ENCODE results near the gene PROKR2.
A peak's percentile ranks its signal among the peaks of the same experiment; 100 is the strongest.

Gene PROKR2

DNA sequence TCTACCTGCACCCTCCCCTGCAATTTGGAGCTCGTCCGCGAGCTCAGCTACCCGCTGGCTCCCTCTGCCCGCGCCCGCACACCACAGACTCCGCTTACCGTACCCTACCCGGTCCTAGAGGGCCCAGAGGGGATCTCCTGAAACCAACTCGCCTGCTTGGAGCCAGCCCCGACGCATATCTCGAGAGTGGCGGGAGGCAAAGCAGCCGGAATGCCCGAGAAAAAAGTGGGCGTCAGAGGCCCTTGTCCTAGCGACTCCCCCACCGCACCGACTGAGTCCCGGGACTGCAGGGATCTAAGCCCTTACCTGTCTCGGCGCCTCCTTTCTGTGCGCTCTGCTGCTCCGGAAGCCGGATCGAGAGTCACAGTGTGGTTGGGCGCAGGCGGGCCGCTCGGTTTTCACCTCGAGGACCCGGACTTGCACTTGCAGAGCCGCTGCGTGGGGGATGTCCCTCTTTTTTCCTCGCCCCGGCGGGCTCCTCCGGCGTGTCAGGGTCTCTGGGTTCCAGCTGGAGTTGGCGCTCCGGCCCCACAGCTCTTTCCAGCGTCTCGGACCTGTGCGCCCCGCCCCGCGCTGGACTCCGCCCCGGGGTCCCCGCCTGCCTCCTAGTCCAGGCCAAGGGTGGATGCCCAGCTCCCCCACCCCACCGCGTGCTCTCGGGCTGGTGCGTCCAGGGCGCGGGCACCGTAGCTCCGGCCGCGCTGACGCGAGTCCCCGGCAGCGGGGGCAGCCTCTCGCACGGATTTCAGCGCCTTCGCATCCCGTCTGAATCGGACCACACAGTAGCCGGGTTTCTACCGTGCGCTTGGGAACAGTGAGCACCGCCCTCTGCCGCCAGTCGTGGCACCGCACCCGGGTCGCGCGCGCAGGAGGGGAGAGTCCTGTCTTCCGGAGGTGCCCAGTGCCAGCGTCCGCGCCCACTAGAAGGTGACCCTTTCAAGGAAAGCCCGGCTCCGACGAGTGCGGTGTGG lies at the start of gene PROKR2:
TSS of gene PROKR2 (minus strand) at position 767 of the 971 bp plus-strand sequence. CDS start 2,585 bp downstream, outside the sequence.
- Histone ChIP-seq H3K4me3 (ENCODE audit: low read depth in 1 of 2, low read length in 2 of 2) (peak within 1 kb of the TSS in 1 of 2 donors; percentile 41), H3K4me1 (ENCODE audit: control insufficient read depth in 1 of 2, insufficient read depth in 2 of 2, low read length in 2 of 2) (peaks cover 0 to 8% of the 10 kb centered on the region in 2 donors), H3K27me3 (ENCODE audit: low read depth, low read length) (peaks cover 8% of the 10 kb centered on the region), H3K36me3 (ENCODE audit: control insufficient read depth in 1 of 2, insufficient read depth in 2 of 2, low read length in 2 of 2) (no peaks in the 10 kb centered on the region), H3K27ac (ENCODE audit: low read length) (no peak within 1 kb of the TSS), H3K9me3 (ENCODE audit: control insufficient read depth in 1 of 2, low read length in 2 of 2) (no peaks in the 10 kb centered on the region)

GRCh38 chr20:5364997-5365597 lies 48.3 kb upstream of the PROKR2 start:
- Histone ChIP-seq H3K4me3 (ENCODE audit: low read depth in 1 of 2, low read length in 2 of 2) (no peak overlapping the region), H3K27ac (ENCODE audit: low read length) (no peak overlapping the region), H3K27me3 (ENCODE audit: low read depth, low read length) (no peaks in the 10 kb centered on the region)

GRCh38 chr20:5364136-5364821 lies 47.5 kb upstream of the PROKR2 start:
- Histone ChIP-seq H3K27me3 (ENCODE audit: low read depth, low read length) (no peaks in the 10 kb centered on the region), H3K4me1 (ENCODE audit: control insufficient read depth in 1 of 2, insufficient read depth in 2 of 2, low read length in 2 of 2) (no peaks in the 10 kb centered on the region), H3K27ac (ENCODE audit: low read length) (no peak overlapping the region), H3K9me3 (ENCODE audit: control insufficient read depth in 1 of 2, low read length in 2 of 2) (peaks cover 0 to 18% of the 10 kb centered on the region in 2 donors), H3K36me3 (ENCODE audit: control insufficient read depth in 1 of 2, insufficient read depth in 2 of 2, low read length in 2 of 2) (no peaks in the 10 kb centered on the region), H3K4me3 (ENCODE audit: low read depth in 1 of 2, low read length in 2 of 2) (no peak overlapping the region)

More at GRCh38 chr20:5364997-5365597, 48.3 kb upstream of the PROKR2 start:
- H3K4me1 ChIP-seq (ENCODE audit: control insufficient read depth in 1 of 2, insufficient read depth in 2 of 2, low read length in 2 of 2) = no peaks in the 10 kb centered on the region
- no peaks in the 10 kb centered on the region for H3K36me3 ChIP-seq (ENCODE audit: control insufficient read depth in 1 of 2, insufficient read depth in 2 of 2, low read length in 2 of 2)
- H3K9me3 ChIP-seq (ENCODE audit: control insufficient read depth in 1 of 2, low read length in 2 of 2) = peaks cover 0 to 18% of the 10 kb centered on the region in 2 donors

DNA sequence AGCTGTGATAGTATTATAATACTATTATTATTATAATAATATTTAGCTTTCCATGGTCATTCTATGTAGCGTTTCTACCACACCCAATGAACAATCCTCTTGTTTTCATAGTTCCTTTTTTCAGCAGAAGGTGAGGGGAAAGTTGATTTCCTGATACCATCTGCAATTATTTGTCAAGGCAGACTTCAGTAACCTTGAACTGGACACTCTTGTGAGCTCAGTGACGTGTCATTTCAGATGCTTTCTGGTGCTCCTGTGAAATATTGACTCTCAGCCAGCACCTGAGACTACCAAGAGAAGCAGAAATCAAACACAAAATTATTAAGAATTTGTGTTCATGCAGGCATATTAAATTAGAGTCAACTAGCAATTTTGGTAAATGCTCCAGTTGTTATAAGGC lies 46.0 kb upstream of the PROKR2 start:
- no peak overlapping the region for H3K4me3 ChIP-seq (ENCODE audit: low read depth in 1 of 2, low read length in 2 of 2)
- H3K27me3 ChIP-seq (ENCODE audit: low read depth, low read length) = no peaks in the 10 kb centered on the region
- peaks cover 0 to 18% of the 10 kb centered on the region in 2 donors for H3K9me3 ChIP-seq (ENCODE audit: control insufficient read depth in 1 of 2, low read length in 2 of 2)
- no peaks in the 10 kb centered on the region for H3K36me3 ChIP-seq (ENCODE audit: control insufficient read depth in 1 of 2, insufficient read depth in 2 of 2, low read length in 2 of 2)
- H3K4me1 ChIP-seq (ENCODE audit: control insufficient read depth in 1 of 2, insufficient read depth in 2 of 2, low read length in 2 of 2) = no peaks in the 10 kb centered on the region
- H3K27ac ChIP-seq (ENCODE audit: low read length) = no peak overlapping the region

- Histone ChIP-seq H3K4me3 (ENCODE audit: low read depth in 1 of 2, low read length in 2 of 2) (no peak overlapping the region), H3K27me3 (ENCODE audit: low read depth, low read length) (no peaks in the 10 kb centered on the region), H3K27ac (ENCODE audit: low read length) (no peak overlapping the region), H3K9me3 (ENCODE audit: control insufficient read depth in 1 of 2, low read length in 2 of 2) (peaks cover 0 to 15% of the 10 kb centered on the region in 2 donors), H3K36me3 (ENCODE audit: control insufficient read depth in 1 of 2, insufficient read depth in 2 of 2, low read length in 2 of 2) (no peaks in the 10 kb centered on the region), H3K4me1 (ENCODE audit: control insufficient read depth in 1 of 2, insufficient read depth in 2 of 2, low read length in 2 of 2) (no peaks in the 10 kb centered on the region)
Measured at GRCh38 chr20:5361176-5361575, 44.4 kb upstream of the PROKR2 start.

- no peaks in the 10 kb centered on the region for H3K36me3 ChIP-seq (ENCODE audit: control insufficient read depth in 1 of 2, insufficient read depth in 2 of 2, low read length in 2 of 2)
- no peak overlapping the region for H3K27ac ChIP-seq (ENCODE audit: low read length)
- H3K4me3 ChIP-seq (ENCODE audit: low read depth in 1 of 2, low read length in 2 of 2) = no peak overlapping the region
Measured at GRCh38 chr20:5357946-5358345, 41.2 kb upstream of the PROKR2 start.

DNA sequence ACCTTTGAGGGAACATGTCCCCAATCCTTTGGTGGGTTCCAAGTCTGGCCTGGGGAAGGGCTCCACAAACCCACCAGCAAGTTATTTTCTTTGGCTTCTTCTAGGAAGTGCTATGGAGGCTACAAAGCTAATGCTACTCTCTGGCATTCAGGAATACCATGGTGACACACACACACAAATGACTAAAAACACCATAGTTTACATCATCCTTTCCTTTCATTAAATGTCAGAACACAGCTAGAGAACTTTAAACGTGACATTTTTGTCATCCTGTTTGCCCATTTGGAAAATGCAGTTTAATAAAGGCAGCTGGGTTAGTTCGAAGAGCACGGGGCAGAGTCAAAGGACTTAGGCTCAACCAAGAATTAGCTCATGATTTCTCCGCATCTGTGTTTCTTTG lies 40.2 kb upstream of the PROKR2 start:
- H3K9me3 ChIP-seq (ENCODE audit: control insufficient read depth in 1 of 2, low read length in 2 of 2) = peaks cover 0 to 8% of the 10 kb centered on the region in 2 donors
- no peaks in the 10 kb centered on the region for H3K27me3 ChIP-seq (ENCODE audit: low read depth, low read length)
- no peak overlapping the region for H3K27ac ChIP-seq (ENCODE audit: low read length)
- H3K4me3 ChIP-seq (ENCODE audit: low read depth in 1 of 2, low read length in 2 of 2) = no peak overlapping the region
- no peaks in the 10 kb centered on the region for H3K36me3 ChIP-seq (ENCODE audit: control insufficient read depth in 1 of 2, insufficient read depth in 2 of 2, low read length in 2 of 2)
- H3K4me1 ChIP-seq (ENCODE audit: control insufficient read depth in 1 of 2, insufficient read depth in 2 of 2, low read length in 2 of 2) = no peaks in the 10 kb centered on the region

More at GRCh38 chr20:5357946-5358345, 41.2 kb upstream of the PROKR2 start:
- no peaks in the 10 kb centered on the region for H3K27me3 ChIP-seq (ENCODE audit: low read depth, low read length)
- peaks cover 0 to 10% of the 10 kb centered on the region in 2 donors for H3K9me3 ChIP-seq (ENCODE audit: control insufficient read depth in 1 of 2, low read length in 2 of 2)
- H3K4me1 ChIP-seq (ENCODE audit: control insufficient read depth in 1 of 2, insufficient read depth in 2 of 2, low read length in 2 of 2) = no peaks in the 10 kb centered on the region

DNA sequence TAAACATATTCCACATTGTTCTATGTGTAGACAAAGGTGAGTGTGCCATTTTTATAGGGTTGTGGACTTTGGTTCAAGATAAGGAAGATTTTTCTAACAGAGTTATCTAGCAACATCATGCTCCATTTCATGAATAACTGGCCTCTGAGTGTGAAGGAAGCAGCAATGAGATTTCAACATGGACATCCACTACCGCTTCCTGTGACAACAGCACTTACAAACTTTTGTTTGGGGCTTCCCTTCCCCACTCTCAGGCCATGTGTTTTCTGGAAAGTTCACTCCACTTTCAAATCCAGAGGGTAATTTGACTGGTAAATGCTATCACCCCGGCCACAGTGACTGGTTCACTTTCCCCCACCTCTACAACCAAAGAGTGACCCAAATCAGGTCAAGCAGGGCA lies 38.1 kb upstream of the PROKR2 start:
- Histone ChIP-seq H3K4me3 (ENCODE audit: low read depth in 1 of 2, low read length in 2 of 2) (no peak overlapping the region), H3K36me3 (ENCODE audit: control insufficient read depth in 1 of 2, insufficient read depth in 2 of 2, low read length in 2 of 2) (no peaks in the 10 kb centered on the region), H3K27ac (ENCODE audit: low read length) (no peak overlapping the region), H3K27me3 (ENCODE audit: low read depth, low read length) (no peaks in the 10 kb centered on the region), H3K4me1 (ENCODE audit: control insufficient read depth in 1 of 2, insufficient read depth in 2 of 2, low read length in 2 of 2) (no peaks in the 10 kb centered on the region), H3K9me3 (ENCODE audit: control insufficient read depth in 1 of 2, low read length in 2 of 2) (no peaks in the 10 kb centered on the region)

- no peaks in the 10 kb centered on the region for H3K27me3 ChIP-seq (ENCODE audit: low read depth, low read length)
- no peaks in the 10 kb centered on the region for H3K4me1 ChIP-seq (ENCODE audit: control insufficient read depth in 1 of 2, insufficient read depth in 2 of 2, low read length in 2 of 2)
- no peak overlapping the region for H3K27ac ChIP-seq (ENCODE audit: low read length)
- H3K9me3 ChIP-seq (ENCODE audit: control insufficient read depth in 1 of 2, low read length in 2 of 2) = no peaks in the 10 kb centered on the region
- H3K4me3 ChIP-seq (ENCODE audit: low read depth in 1 of 2, low read length in 2 of 2) = no peak overlapping the region
- H3K36me3 ChIP-seq (ENCODE audit: control insufficient read depth in 1 of 2, insufficient read depth in 2 of 2, low read length in 2 of 2) = no peaks in the 10 kb centered on the region
Measured at GRCh38 chr20:5353624-5354496, 37.1 kb upstream of the PROKR2 start.

- Histone ChIP-seq H3K4me3 (ENCODE audit: low read depth in 1 of 2, low read length in 2 of 2) (no peak overlapping the region), H3K36me3 (ENCODE audit: control insufficient read depth in 1 of 2, insufficient read depth in 2 of 2, low read length in 2 of 2) (no peaks in the 10 kb centered on the region), H3K9me3 (ENCODE audit: control insufficient read depth in 1 of 2, low read length in 2 of 2) (no peaks in the 10 kb centered on the region), H3K27me3 (ENCODE audit: low read depth, low read length) (no peaks in the 10 kb centered on the region), H3K4me1 (ENCODE audit: control insufficient read depth in 1 of 2, insufficient read depth in 2 of 2, low read length in 2 of 2) (no peaks in the 10 kb centered on the region), H3K27ac (ENCODE audit: low read length) (no peak overlapping the region)
Measured at GRCh38 chr20:5349448-5349847, 32.7 kb upstream of the PROKR2 start.
